DND-41 (cell line): Measurements from ENCODE around the gene SLC13A5.
A peak's percentile ranks its signal among the peaks of the same experiment; 100 is the strongest.
"Not testable (repeated sequence)": the region's sequence is repeated elsewhere in the genome, so short reads cannot be mapped to it uniquely, and the experiment has no call there.

Source experiments
- ATAC-seq: fragments of 200-7000 bp; cut with Tn5 transposase; 3 replicates; pipeline ENCODE4 v1.9.1; 2021; ENCODE audit warnings: low read depth; ENCODE audit not compliant: insufficient read depth
- DNase-seq: peaks from one replicate; pipeline ENCODE4 v3.0.0-alpha.2; 2020
- H2AFZ ChIP-seq: 2 replicates; pipeline ENCODE4 v1.6.0; 2012; ENCODE audit warnings: low read depth, low read length
- H3K27ac ChIP-seq: 2 replicates; pipeline ENCODE4 v1.5.1; 2012; ENCODE audit warnings: low read length, inconsistent platforms
- H3K27me3 ChIP-seq: fragments of 200-600 bp; sonication (generic); 2 replicates; pipeline ENCODE4 v1.6.0; 2012; ENCODE audit warnings: low read length, mild to moderate bottlenecking, inconsistent platforms; ENCODE audit not compliant: insufficient read depth, poor library complexity
- H3K36me3 ChIP-seq: 2 replicates; pipeline ENCODE4 v1.5.1; 2012; ENCODE audit warnings: low read length, inconsistent platforms; ENCODE audit not compliant: insufficient read depth
- H3K4me1 ChIP-seq: 2 replicates; pipeline ENCODE4 v1.5.1; 2012; ENCODE audit warnings: mild to moderate bottlenecking, low read length; ENCODE audit not compliant: insufficient read depth
- H3K4me2 ChIP-seq: 2 replicates; pipeline ENCODE4 v1.6.0; 2012; ENCODE audit warnings: mild to moderate bottlenecking, moderate library complexity, low read length, inconsistent platforms; ENCODE audit not compliant: insufficient read depth
- H3K4me3 ChIP-seq, 2 experiments: fragments of 200-600 bp in 1 of 2; shearing (Covaris generic) in 1 of 2; 2 replicates each; pipeline ENCODE4 v1.5.1; 2012 to 2016; ENCODE audit warnings: inconsistent platforms in 2 of 2, low read length in 2 of 2, mild to moderate bottlenecking in 2 of 2, low read depth in 1 of 2, moderate library complexity in 1 of 2
- H3K79me2 ChIP-seq: 2 replicates; pipeline ENCODE4 v1.6.0; 2012; ENCODE audit warnings: low read length, inconsistent platforms; ENCODE audit not compliant: insufficient read depth
- H3K9ac ChIP-seq: 2 replicates; pipeline ENCODE4 v1.6.0; 2012; ENCODE audit warnings: low read depth, mild to moderate bottlenecking, inconsistent platforms, low read length, moderate library complexity
- H3K9me3 ChIP-seq: 2 replicates; pipeline ENCODE4 v1.5.1; 2012; ENCODE audit warnings: low read length, moderate library complexity, mild to moderate bottlenecking, inconsistent platforms; ENCODE audit not compliant: insufficient read depth, severe bottlenecking
- H4K20me1 ChIP-seq: 2 replicates; pipeline ENCODE4 v1.6.0; 2012; ENCODE audit warnings: low read length; ENCODE audit not compliant: insufficient read depth
- CTCF ChIP-seq: IDR thresholded peaks from 2 replicates; pipeline ENCODE4 v1.5.1; 2012; ENCODE audit warnings: borderline replicate concordance, low read length, moderate library complexity, mild to moderate bottlenecking; ENCODE audit not compliant: poor library complexity, severe bottlenecking; ENCODE audit errors: extremely low read depth
- EZH2 ChIP-seq: IDR thresholded peaks from 3 replicates; pipeline ENCODE4 v1.6.1; 2012; ENCODE audit warnings: borderline replicate concordance, low read depth, mild to moderate bottlenecking, moderate library complexity, low read length, inconsistent platforms; ENCODE audit not compliant: severe bottlenecking

SLC13A5 gene

GRCh38 chr17:6749519-6749918 lies 36.4 kb upstream of the SLC13A5 start:
- Histone ChIP-seq H3K9me3 (no peaks in the 10 kb centered on the region), H3K79me2 (no peaks in the 10 kb centered on the region), H3K36me3 (no peaks in the 10 kb centered on the region), H3K4me3 (no peak overlapping the region), H4K20me1 (no peaks in the 10 kb centered on the region), H3K4me2 (no peak overlapping the region), H3K9ac (no peak overlapping the region), H3K27me3 (no peaks in the 10 kb centered on the region), H2AFZ (no peak overlapping the region), H3K4me1 (peaks cover 26% of the 10 kb centered on the region), H3K27ac (no peak overlapping the region)
- no peak for TF ChIP-seq EZH2
- peak; percentile 60 for TF ChIP-seq CTCF
- DNase-seq, result peak; percentile 44
- peak; percentile 50; the same call in 1 of the 3 replicates for ATAC-seq

- no peak overlapping the region for H3K4me3 ChIP-seq
- no peaks in the 10 kb centered on the region for H3K79me2 ChIP-seq
- ATAC-seq (no peak), DNase-seq (no peak)
- no peaks in the 10 kb centered on the region for H3K36me3 ChIP-seq
- no peak overlapping the region for H2AFZ ChIP-seq
- H3K27me3 ChIP-seq, result peaks cover 5% of the 10 kb centered on the region
- H3K4me2 ChIP-seq, result no peak overlapping the region
- TF ChIP-seq CTCF (no peak), EZH2 (no peak)
- no peaks in the 10 kb centered on the region for H4K20me1 ChIP-seq
- H3K4me1 ChIP-seq, result peaks cover 17% of the 10 kb centered on the region
- no peaks in the 10 kb centered on the region for H3K9me3 ChIP-seq
- H3K9ac ChIP-seq, result no peak overlapping the region
- H3K27ac ChIP-seq, result no peak overlapping the region
These were observed 35.4 kb upstream of the SLC13A5 start for GRCh38 chr17:6748617-6749016.

GRCh38 chr17:6746665-6747064 lies 33.5 kb upstream of the SLC13A5 start:
- H3K9ac ChIP-seq, H2AFZ ChIP-seq, H3K4me1 ChIP-seq, DNase-seq, H3K9me3 ChIP-seq, ATAC-seq, H3K36me3 ChIP-seq, H3K27ac ChIP-seq, H3K79me2 ChIP-seq, H3K4me3 ChIP-seq, H3K27me3 ChIP-seq, H3K4me2 ChIP-seq, H4K20me1 ChIP-seq: not testable (repeated sequence)

- Histone ChIP-seq H3K27ac (no peak overlapping the region), H3K79me2 (no peaks in the 10 kb centered on the region), H3K9ac (no peak overlapping the region), H3K9me3 (no peaks in the 10 kb centered on the region), H2AFZ (no peak overlapping the region), H3K4me3 (no peak overlapping the region), H3K36me3 (no peaks in the 10 kb centered on the region), H3K4me2 (no peak overlapping the region), H3K27me3 (peaks cover 9% of the 10 kb centered on the region), H4K20me1 (no peaks in the 10 kb centered on the region), H3K4me1 (no peaks in the 10 kb centered on the region)
- DNase-seq (no peak), ATAC-seq (no peak)
- TF ChIP-seq EZH2, result no peak
- no peak for TF ChIP-seq CTCF
These were observed 16.4 kb upstream of the SLC13A5 start for GRCh38 chr17:6729531-6729930.
